Stimulated activated CD8-positive, alpha-beta memory T cell treated with anti-CD3 and anti-CD28 coated beads, Interleukin-2, amount 100 ng/mL, for 48 hours (primary cell): ENCODE results near the gene ANKMY2.

Source experiments
- DNase-seq, 2 donors: peaks; one replicate each; pipeline ENCODE4 v3.0.0-alpha.2; 2020; ENCODE audit warnings: low read depth in 2 of 2

Gene ANKMY2

DNA sequence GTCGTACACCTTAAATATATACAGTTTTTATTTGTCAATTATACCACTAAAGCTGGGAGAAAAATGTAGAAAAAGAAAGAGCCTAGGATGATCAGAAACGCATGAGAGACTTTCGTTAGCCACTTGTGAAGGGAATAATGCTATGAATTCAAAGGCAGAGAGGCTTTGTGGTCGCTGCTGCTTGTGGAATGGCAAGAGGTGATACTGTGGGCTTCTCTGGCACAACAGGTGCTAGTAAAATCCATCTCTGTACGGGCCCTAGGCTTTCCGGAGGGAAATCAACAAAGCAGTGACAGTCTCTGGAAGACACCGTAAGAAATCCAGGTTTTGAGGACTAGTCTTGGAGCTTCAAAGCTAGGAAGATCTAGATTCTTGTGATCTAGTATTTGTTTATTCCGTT lies 66.3 kb downstream of the ANKMY2 start:
- DNase-seq = no peak

DNA sequence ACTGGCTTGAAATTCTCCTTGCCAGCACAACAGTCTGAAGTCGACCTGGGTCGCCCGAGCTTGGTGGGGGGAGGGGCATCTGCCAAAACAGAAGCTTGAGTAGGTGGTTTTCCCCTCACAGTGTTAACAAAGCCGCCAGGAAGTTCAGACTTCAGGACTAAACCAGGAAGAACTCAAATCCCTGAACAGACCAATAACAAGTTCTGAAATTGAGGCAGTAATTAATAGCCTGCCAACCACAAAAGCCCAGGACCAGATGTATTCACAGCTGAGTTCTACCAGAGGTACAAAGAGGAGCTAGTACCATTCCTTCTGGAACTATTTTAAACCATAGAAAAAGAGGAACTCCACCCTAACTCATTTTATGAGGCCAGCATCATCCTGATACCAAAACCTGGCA lies 73.6 kb downstream of the ANKMY2 start:
- no peak for DNase-seq

DNA sequence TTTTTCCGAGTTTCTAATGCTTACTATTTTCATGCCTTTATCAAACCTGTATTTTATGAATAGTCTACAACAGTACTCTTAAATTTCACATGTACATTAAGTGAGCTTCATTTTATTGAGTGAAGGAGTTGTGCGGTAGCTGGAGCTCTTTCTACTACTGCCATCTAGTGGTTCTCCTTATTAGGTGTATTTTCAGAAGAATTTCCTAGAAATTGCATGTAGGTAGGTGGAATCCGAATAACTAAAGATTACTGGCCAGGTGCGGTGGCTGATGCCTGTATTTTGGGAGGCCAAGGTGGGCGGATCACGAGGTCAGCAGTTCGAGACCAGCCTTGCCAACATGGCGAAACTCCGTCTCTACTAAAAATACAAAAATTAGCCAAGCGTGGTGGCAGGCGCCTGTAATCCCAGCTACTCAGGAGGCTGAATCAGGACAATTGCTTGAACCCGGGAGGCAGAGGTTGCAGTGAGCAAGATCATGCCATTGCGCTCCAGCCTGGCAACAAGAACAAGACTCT lies 80.6 kb downstream of the ANKMY2 start:
- DNase-seq = no peak

DNA sequence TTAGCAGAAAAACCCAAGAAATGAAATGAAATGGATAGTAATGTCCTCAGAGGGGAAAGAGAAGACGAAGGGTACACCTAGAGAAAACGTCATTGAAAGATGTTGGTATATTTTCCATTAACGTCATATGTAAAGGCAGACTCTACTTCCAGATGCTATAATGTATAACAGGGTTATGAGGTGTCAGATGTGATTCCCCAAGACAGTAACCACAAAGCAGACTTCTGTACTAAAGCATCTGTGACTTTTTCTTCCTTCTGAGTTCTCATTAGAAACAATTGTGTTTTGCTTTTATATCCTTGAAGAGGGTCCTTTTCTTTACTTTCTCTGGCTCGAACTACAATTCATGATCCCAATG lies 81.6 kb downstream of the ANKMY2 start:
- no peak for DNase-seq

DNA sequence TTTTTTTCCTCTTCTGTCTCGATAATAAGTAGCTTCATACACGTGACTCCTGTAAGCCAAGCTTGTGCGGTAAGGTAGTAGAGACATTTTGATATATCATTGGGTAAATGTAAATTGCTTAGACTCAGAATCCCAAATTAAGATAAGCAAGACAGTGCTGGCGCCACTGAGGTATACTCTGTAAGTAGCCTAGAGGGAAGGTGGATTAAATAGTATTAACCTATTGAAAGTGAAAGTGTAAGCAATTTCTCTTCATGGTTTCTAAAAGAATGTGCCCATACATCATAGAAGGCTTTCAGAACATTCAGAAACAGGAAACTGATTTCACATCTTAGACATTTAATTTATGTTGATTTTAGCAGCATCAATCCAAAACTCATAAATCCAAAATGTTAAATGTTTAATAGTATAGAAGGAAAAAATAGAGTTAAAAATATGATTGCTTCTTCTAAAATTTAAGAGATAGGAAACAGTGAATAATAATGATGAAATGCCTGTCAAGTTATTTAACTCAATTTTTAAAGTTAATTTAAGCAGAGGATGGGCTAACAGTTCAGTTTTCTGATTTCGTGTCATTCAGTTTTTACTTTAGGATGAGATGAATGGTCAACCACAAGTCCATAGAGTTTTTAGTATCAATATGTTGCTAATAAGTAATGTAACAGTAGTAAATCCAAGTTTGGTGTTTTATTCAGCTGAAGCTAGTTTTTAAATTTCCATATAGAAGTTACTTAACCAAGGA lies 82.1 kb downstream of the ANKMY2 start:
- DNase-seq = no peak

DNA sequence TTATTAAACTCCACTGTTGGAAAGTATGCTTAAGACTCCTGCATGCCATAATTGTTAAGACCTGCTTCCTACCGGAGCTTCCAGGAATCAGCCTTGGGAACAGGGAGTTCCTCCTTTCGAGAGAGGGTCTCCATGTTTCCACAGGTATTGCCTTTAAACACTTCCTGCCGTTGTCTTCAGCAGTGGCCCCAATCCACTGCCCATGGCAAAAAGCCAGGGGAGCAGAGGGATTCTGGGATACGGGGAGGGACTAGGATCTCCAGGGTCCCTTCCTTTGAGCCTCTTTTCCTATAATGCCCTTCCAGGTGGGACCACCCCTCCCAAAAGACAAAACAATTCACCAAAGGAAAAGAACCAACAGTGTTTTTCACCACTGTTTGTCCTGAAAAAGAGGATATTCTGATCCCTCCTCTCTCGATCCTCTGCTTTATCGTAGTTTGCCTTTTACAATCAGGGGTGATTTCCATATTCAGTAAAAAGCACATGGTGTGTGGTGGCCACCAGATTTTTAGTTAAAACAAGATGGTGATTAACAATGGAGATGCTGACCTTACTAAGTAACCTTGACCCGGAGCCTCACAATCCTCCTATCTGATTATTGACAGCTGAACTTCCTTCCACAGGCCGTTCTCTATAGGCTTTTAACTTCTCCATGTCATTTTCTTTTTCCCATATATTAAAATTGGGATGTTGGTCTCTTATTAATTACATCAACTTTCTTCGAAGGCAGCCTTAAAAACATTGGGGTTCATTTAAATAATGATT lies 82.9 kb downstream of the ANKMY2 start:
- no peak for DNase-seq

DNA sequence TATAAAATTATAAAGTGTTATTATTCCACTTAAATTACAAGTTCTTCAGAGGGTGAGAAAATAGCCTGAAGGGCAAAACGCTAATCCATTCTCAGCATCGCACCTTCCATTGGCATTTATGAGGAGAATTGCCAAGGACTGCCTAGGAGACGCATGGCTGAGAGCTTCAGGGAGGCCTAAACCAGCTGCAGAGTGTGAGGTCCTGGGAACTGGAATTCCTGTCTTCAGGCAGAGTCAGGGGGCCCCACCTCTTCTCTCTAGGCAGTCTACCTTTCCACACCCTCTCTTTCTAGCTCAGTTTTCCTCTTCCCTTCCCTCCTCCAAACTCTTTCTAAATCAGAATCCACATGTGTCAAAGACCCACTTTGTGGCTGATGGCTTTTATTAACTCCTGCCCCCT lies 83.6 kb downstream of the ANKMY2 start:
- DNase-seq = no peak

DNA sequence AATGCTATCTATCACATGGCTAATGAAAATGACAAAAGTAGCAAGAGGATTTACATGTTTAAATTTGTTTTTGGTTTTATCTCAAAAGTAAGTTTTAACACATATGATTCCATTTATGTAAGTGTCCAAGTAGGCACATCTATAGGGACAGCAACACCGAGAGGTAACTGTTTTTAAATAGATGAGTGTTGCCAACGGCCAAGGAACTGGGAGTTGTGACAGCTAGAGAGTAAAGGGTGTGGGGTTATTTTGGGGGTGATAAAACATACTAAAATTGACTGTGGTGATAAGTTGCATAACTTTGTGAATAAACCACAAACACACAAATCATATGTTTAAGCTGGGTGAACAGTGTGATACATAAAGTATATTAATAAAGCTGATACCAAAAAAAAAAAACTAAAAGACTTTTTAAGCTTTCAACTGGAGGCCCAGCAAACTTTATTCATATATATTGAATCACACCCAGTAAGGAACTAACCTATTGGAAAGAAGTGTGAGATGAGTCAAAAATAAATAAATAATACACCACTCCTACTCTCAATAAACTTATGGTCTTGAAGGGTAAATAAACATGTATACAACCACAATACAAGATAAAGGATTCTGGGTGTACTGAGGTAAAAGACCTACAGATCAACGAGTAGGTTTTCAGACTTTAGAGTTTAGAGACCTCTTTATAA lies 85.9 kb downstream of the ANKMY2 start:
- DNase-seq = no peak

DNA sequence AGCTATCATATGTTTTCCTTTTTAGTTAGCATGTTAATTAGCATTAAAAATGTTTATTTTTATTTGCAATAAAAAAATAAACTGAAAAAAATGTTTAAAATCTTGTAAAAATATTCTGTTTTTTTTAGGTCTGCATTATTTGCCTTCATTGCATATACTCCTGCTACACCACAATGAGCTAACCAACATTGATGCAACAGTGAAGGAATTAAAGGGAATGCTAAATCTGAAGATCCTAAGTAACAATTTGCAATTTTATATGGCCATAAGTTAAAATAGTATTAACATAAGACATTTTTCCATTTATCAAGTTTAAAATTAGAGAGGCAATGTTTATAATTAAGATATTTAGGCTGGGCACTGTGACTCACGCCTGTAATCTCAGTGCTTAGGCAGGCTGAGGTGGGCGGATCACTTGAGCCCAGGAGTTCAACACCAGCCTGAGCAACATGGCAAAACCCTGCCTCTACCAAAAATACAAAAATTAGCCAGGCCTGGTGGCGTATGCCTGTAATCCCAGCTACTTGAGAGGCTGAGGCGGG lies 86.7 kb downstream of the ANKMY2 start:
- no peak for DNase-seq

DNA sequence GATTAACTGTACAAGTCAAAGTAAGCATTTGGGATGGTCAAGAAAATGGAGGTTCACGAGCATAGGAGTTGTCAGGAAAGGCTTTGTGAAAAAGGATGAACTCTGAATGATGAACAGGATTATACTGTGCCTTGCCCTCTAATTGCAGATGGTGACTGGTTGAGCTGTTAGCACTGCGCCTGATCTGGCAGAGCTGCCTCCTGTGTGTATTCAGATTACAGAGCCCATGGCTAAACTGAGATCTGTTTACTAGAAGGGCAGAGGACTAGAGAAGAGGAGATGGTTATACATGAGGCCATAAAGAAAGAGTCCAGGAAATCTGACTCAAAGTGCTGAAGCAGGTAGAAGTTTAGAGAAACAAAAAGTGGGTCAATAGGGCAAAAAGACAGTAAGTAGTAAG lies 89.2 kb downstream of the ANKMY2 start:
- DNase-seq = no peak

DNA sequence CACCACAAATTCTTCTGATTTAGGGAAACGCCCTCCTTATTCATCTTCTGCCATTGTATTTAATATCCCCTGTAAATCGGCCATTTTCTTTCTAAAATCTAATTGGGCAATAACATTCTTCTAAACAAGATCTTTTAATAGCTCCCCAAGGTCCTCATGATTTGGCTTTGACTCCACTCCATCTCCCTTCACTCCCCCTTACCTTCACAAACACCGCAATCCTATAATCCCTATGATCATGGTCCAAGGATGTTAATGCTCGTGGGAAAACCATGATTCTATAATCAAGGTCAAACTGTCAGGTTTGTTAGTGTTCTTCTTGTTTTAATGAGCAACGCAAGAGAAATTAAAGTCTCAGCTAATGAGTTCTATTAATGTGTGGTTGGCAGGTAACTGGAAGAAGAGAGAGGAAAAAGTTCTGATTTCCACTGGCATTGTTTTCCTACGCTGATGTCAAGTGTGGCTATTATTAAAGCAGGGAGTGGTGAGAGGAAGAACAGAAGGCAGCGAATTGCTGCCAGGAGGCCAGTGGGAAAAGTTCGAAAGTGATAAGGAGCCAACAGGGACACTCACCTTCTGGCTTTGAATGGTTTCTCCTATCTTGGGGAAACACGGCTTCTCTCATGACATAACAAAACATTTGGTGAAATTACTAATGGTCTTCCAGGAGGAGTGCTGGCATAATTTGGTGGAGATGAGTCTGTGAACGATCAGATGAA lies 90.9 kb downstream of the ANKMY2 start:
- DNase-seq = no peak

DNA sequence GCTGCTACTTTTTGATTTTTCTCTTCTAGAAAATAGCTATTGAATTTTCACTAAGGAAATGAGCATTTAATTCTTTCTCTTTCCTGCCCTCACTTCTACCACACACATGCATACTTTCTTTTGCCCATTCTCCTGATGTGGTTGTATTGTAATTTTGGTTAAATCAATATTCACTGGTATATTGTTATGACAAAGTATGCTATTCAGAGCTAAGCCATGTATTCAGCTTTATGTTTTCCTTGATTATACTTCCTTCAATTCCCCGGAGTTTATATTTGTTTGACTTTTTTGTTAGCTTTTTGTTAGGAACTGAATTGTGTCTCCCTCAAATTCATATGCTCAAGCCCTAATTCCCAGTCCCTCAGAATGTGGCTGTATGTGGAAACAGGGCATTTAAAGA lies 94.9 kb downstream of the ANKMY2 start:
- no peak for DNase-seq
